Measurements from ENCODE around the gene CCNT2. TPM values are rescaled to one million over a fixed set of nuclear protein-coding genes. Genes with fewer than 3 reads are reported as not detected.
"Not testable (repeated sequence)": the region's sequence is repeated elsewhere in the genome, so short reads cannot be mapped to it uniquely, and the experiment has no call there.

Gene CCNT2
- 39.2 TPM for total RNA-seq (ENCODE audit: insufficient read depth, low replicate concordance)

DNA sequence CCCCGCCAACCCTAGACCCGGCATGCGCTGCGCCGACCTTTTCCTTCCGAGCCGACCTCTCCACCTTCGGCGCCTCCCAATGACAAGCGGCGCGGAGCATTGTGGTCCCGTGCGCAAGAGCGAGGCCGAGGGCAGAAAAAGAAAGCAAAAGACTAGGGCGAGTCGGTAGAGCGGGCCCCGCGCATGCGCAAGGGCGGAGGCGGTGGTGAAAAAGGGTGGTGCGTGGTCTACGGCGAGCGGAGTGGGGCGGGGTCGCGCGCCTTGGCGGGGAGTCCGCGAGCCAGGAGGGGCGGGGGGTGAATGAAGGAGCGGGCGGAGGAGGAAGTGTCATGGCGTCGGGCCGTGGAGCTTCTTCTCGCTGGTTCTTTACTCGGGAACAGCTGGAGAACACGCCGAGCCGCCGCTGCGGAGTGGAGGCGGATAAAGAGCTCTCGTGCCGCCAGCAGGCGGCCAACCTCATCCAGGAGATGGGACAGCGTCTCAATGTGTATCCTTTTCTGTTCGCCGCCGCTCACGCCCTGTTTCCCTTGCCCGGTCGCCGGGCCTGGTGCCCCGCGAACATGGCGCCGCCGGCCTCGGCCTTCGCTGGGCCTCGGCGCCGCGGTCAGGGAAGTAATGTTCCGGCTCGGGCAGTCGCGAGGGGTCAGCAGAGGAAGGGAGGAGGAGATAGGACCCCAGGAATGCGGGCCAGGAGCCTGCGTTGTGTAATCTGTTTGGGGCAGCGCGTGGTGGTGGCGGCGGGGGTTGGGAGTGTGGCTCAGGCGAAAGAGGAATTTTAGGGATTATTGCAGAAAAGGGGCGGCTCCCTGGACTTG lies at the start of gene CCNT2:
Gene CCNT2, plus strand, starts transcription at position 297 of the 815 bp plus-strand sequence. Its CDS starts 33 bp downstream, at position 330.
- DNase-seq (ENCODE audit: low spot score): peak; percentile 100

DNA sequence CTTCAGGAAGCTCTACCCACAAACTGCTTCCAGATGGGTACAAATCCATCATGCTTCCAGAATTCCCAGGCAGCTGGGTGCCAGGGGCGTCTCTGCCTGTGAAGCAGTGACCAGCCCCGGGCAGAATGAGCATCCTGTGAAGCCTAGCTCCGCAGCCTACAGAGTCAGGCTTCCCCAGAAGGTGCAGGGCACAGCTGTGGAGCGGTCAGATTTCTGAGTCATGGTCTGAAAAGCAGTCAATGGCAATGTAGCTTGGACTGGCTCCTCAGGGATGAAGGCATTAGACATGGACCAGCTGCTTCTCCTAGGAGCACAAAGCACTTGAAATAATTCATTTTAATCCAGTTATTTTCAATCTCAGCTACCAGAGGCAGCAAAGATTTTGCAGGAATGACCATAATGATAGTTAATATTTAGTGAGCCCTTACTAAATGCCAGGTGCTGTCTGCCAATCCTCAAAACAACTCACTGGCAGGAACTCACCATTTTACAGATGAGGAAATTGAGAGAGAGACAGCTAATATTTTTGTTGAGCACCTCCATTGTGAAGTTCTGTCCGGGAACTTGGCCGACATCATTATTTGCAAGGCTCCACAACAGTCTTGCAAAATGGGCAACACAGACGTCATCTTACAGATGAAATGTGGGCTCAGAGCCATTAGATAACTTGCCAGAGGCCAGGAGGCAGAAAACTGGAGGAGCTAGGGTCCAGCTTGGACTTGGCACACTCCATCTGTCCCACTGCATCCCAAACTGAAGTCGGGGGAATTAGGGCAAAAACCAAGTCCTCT lies 48.5 kb upstream of the CCNT2 start:
- no peak for DNase-seq (ENCODE audit: low spot score)

DNA sequence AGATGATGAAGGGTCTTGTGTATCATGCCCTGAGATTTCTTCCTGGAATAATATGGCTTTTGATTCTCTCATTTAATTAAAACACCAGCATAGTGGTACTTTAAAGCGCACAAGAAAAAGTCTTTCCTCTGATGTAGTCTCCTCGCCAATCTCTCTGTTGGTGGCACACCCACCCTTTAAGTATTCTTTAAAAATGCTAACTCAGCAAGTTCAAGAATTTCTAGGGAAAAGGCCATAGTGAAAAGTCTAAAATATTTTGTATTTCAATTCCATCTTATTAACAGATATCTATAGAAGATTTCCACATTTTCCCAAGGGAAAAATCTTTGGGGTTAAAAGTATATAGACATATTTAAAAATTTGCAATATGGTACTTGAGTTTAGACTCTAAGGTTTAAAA lies 45.5 kb upstream of the CCNT2 start:
- DNase-seq (ENCODE audit: low spot score): no peak

DNA sequence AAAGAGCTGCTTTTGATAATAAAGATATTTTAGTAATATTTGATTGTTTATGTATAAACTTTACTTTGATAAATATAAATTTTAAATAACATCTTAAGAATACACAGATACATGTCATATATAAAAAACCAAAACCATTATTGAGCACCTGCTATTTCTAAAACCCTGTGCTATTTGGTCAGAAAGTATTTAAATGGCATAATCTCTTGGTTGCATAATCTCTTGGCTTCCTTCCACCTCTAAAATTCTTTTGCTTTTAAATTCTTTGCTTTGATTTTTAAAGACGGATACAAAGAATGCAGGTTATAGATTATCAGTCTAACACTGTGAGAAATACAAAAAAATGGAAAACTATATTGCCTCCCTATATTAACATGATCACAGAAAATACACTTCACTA lies 43.3 kb upstream of the CCNT2 start:
- DNase-seq (ENCODE audit: low spot score): no peak

DNA sequence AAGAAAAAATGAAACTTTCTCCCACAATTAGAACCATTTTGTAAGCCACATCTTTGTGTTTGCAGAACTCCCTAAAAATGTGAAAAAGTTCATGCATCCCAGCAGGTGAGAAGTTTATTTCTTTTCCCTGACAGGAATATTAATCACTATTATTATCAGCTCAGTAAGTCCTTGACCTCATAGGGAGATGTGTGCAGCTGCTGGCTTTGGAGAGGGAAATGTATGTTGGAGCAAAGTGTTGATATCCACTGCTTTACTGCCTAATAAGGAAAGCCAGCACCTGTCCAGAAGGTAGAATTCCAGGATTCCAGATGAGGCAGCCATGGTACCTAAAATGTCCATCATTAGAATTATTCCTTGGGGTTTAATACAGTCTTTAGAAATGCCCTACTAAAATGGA lies 35.8 kb upstream of the CCNT2 start:
- no peak for DNase-seq (ENCODE audit: low spot score)

DNA sequence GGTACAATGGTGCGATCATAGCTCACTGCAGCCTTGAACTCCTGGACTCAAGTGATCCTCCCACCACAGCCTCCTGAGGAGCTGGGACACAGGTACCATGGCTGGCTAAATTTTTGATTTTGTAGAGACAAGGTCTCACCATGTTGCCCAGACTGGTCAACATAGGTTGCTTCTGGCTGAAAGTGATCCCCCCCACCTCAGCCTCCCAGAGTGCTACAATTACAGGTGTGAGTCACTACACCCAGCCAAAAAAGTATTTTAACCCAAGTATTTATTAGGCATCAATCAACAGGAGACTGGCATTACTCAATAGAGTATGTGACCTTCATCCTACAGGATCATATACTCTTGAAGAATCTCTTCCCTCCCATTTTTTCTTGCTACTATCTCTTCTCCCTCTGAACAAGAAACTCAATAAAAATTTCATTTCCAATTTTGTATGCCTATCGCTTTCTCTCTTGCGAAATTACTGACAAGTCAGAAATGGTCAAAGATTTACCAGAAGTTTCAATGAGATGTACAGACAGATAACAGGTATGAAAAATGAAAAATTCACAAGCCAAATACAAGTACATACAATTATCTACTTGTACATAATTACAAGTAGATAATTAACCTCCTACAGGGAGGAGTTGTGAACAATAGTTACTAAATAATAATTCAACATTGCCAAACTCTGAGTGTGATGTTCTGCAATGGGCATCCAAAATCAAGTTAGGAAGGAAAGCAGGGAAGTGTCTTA lies 34.9 kb upstream of the CCNT2 start:
- no peak for DNase-seq (ENCODE audit: low spot score)

DNA sequence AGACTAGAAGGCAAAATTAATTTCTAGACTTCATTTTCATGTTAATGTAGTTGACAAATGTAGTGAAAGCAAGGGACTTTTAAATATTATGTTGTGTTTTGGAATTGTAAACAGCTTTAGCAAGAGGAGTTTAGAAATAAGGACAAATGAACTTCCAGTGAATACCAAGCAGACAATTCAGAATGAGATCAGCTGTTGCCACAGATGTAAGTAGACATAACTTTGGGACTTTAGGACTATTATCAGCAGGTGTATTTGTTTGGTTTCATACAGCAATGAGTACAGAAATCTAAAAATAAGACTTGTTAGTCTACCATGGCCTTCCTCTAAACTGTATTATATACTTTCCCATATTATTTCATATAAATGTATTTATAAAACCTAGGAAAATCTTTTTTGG lies 34.2 kb upstream of the CCNT2 start:
- no peak for DNase-seq (ENCODE audit: low spot score)

DNA sequence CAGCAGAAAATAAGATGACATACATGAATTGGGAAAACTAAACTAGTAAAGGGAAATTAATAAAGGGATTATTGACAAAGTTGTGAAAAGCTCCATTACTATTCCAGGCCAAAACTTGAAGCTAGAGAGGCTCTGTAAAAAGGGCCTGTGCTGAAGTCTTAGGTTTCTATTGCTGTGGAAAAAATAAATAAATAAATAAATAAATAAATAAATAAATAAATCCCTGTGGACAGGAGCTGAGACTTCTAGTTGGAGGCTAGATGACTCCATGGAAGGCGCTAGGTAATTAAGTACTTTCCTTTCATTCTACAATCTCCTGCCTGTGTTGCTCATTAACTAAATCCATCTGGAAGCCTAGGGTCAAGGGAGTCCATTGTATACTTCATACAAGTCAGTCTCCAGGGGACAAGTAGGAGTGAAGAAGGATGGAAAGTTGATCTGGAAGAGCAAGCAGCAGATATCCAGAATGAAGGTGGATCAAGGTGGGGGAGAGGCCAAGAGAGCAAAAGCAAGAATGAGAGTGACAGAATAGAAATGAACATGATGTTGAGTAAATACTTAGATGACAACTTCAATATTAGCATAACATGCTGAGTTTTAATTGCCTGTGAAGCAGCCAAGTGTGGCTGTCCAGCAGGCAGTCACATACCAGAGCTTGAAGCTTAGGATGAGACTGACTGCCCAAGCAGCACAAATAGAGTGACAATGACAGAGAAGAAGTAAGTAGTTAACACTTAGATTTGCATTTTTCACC lies 26.2 kb upstream of the CCNT2 start:
- no peak for DNase-seq (ENCODE audit: low spot score)

DNA sequence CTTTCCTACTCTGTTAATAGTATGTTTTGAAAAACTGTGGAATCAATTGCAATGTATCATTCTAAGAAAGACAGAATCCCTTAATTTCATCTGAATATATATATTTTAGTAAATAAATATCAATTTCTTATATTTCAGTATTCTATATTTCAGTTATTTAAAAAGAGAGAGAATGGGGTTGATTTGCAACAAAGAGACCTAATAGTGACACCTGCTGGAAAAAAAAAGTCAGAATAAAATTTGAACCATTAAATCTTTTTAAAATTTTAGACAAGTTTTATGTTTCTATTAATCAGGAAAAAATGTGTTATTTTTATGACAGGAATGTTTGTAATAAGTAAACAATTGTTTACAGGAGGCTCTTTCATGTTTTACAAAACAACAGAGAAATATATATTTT lies 20.7 kb upstream of the CCNT2 start:
- peak; percentile 2 for DNase-seq (ENCODE audit: low spot score)

DNA sequence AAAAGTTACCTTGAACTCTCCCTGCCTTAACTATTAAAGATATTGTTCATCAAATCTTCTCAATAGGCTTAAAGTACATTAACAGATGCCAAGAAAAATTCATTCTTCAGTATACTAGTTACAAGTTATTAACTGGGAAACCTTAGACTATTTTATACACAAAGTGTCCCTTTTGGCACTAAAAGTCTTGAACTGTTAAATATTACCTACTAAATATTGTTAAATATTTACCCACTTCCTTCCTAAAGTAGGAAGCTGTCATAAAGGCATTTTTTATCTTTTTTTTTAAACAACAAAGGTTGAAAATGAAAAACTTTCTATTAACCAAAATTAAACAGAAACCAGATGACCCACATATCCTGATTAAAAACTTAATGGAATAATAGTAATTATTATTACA lies 19.4 kb upstream of the CCNT2 start:
- no peak for DNase-seq (ENCODE audit: low spot score)

DNA sequence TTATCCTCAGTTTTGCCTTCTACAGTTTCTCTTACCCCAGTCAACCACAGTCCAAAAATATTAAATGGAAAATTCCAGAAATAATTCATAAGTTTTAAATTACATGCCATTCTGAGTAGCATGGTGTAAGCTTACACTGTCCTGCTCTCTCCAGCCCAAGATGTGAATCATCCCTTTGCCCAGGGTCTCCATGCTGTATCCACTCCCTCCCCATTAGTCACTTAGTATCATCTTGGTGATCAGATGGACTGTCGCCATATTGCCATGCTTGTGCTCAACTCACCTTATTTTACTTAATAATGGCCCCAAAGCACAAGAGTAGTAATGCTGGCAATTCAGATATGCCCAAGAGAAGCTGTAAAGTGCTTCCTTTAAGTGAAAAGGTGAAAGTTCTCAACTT lies 18.5 kb upstream of the CCNT2 start:
- DNase-seq (ENCODE audit: low spot score): no peak

DNA sequence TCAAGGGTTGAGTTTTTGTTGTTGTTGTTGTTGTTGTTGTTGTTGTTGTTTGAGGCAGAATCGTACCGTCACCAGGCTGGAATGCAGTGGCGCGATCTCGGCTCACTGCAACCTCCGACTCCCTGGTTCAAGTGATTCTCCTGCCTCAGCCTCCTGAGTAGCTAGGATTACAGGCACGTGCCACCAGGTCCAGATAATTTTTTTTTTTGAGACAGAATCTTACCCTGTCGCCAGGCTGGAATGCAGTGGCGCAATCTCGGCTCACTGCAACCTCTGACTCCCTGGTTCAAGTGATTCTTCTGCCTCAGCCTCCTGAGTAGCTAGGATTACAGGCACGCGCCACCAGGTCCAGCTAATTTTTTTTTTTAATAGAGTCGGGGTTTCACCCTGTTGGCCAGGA lies 14.9 kb upstream of the CCNT2 start:
- DNase-seq (ENCODE audit: low spot score): not testable (repeated sequence)

DNA sequence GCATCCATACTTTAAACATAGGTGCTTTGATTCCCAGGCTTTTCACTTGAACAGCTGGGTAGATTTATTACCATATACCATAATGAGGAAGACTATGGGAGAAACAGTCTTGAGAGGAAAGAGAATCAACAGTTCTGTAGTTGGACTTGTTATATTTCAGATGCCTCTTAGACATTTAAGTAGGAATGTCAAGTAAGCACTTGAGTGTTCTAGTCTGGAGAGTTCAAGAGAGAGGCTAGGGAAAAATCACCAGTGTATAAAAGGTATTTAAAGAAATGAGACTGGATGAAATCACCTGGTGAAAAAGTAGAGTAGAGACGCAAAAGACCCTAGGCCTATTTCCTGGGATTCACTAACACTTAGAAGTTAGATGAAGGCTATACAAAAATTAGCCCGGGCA lies 13.5 kb upstream of the CCNT2 start:
- DNase-seq (ENCODE audit: low spot score): no peak

DNA sequence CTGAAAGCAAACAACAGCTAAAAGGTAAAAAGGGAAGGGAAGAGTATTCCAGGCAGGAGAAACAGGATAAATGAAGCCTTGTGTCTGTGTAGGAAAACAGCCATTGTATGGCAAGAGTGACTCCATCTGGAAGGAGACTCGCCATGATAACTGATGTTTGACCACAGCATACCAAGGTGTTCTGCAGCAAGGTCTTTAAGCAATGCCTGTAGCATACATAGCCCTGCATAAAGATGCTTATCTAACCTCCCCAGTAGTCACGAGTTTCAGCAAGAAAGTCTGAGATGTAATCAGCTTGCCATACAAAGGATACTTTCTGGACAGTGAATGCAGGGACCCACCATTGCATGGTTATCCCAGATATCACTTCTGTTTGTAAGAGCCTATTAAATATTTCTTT lies 11.9 kb upstream of the CCNT2 start:
- DNase-seq (ENCODE audit: low spot score): no peak

DNA sequence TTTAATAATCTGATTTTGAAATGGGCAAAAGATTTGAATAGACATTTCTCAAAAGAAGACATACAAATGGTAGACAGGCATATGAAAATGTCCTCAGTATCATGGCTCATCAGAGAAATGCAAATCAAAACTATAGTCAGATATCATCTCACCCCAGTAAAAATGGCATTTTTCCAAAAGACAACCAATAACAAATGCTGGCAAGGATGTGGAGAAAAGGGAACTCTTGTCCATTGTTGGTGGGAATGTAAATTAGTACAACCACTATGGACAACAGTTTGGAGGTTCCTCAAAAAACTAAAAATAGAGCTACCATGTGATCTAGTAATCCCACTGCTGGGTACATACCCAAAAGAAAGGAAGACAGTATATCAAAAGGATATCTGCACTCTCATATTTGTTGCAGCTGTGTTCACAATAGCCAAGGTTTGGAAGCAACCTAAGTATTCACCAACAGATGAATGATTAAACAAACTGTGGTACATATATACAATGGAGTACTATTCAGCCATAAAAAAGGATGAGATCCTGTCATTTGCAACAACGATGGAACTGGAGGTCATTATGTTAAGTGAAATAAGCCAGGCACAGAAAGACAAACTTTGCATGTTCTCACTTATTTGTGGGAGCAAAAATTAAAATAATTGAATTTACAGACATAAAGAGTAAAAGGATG lies 11.0 kb upstream of the CCNT2 start:
- not testable (repeated sequence) for DNase-seq (ENCODE audit: low spot score)

DNA sequence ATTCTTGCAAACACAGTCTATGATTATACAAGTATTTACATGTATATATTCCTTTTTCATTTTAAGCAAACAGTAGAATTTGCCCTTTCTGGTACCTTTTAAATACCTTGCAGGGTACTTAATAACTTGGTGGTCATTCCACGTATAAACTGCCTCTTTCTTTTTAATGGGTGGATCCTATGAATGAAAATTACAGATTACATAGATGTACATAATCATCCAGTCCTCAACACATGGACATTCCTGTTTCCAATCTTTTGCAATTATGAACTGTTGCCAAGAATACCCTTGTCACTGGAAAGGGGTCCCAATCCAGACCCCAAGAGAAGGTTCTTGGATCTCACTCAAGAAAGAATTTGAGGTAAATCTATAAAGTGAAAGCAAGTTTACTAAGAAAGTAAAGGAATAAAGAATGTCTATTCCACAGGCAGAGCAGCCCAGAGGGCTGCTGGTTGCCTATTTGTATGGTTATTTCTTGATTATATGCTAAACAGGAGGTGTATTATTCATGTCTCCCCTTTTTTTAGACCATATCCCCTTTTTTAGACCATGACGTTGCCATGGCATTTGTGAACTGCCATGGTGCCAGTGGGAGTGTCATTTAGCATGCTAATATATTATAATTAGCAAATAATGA lies 7.7 kb upstream of the CCNT2 start:
- DNase-seq (ENCODE audit: low spot score): no peak

DNA sequence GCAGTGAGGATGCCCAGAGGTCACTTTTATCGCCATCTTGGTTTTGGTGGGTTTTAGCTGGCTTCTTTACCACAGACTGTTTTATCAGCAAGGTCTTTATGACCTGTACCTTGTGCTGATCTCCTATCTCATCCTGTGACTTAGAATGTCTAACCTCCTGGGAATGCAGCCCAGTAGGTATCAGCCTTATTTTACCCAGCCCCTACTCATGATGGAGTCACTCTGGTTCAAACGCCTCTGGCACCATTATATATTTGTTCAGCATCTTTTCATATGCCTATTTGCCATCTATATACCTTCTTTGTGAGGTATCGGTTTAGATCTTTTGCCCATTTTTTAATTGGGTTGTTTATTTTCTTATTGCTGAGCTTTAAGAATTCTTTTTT lies 7.2 kb upstream of the CCNT2 start:
- DNase-seq (ENCODE audit: low spot score): no peak

DNA sequence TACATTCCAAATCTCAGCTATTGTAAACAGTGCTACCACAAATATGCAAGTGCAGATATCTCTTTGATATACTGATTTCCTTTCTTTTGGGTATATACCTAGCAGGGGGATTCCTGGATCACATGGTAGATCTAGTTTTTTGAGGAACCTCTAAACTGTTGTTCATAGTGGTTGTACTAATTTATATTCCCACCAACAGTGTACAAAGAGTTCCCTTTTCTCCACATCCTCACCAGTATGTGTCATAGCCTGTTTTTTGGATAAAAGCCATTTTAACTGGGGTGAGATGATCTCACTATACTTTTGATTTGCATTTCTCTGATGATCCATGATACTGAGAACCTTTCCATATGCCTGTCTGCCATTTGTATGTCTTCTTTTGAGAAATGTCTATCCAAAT lies 6.3 kb upstream of the CCNT2 start:
- DNase-seq (ENCODE audit: low spot score): no peak

DNA sequence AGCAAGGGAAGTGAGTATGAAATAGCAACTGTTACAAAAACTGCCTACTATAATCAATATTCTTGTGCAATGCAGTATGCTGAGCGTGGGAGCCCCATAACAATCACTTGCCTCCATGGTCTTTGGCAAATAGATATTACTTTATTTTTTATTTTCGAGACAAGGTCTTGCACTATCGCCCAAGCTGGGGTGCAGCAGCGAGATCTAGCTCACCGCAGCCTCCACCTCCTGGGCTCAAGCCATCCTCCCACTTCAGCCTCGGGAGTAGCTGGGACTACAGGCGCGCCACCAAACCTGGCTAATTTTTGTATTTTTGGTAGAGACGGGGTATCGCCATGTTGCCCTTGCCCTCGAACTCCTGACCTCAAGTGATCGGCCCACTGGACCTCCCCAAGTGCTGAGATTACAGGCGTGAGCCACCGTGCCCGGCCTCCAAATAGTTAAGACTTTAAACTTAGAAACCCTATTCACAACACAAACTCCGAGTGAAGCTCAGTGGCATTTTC lies 1.2 kb upstream of the CCNT2 start:
- no peak for DNase-seq (ENCODE audit: low spot score)

DNA sequence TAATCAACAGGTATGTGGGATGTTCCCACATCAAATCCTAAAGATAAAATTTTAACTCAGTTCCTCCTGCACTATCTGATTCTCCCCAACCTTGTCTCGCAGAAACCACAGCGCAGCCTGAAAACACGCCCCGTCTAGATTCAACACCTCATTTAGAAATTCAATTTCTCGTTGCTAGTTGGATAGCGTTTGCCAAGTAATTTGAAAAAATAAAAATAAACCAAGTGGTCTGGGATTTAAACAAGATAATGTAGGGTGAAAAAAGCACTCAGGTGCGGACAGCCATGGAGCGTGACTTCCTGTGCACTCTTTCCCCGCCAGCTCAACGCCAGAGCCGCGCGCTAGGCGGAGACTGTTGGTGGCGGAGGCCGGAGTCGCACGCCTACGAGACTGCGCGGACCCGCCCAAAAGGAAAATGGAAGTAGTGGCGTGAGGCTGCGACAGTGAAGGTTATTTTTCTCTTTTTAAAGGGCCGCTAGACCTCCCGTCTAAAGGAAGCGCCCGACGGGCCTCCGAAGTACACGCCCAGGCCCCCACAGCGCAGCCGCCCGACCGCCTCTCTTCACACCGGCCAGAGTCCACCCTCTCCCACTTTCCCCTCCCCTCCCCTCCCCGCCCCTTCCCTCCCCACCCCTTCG lies 615 bp upstream of the CCNT2 start:
- no peak for DNase-seq (ENCODE audit: low spot score)
